IPS DF 6.9 (cell line): ENCODE data around the gene TSPYL4.

Source experiments
- DNase-seq: peaks from one replicate; pipeline ENCODE4 v3.0.0-alpha.2; 2013; ENCODE audit warnings: low read depth, low spot score
- H3K27ac ChIP-seq: one replicate; pipeline ENCODE4 v1.5.1; 2013; ENCODE audit warnings: low read length, control low read depth
- H3K27me3 ChIP-seq: 2 replicates; pipeline ENCODE4 v1.6.1; 2013; ENCODE audit warnings: mild to moderate bottlenecking, low read length; ENCODE audit not compliant: control insufficient read depth, insufficient read depth
- H3K36me3 ChIP-seq: 2 replicates; pipeline ENCODE4 v1.6.1; 2013; ENCODE audit warnings: low read length; ENCODE audit not compliant: control insufficient read depth, insufficient read depth
- H3K4me1 ChIP-seq: 2 replicates; pipeline ENCODE4 v1.6.1; 2013; ENCODE audit warnings: low read length; ENCODE audit not compliant: control insufficient read depth, insufficient read depth
- H3K4me3 ChIP-seq: 2 replicates; pipeline ENCODE4 v1.5.1; 2013; ENCODE audit warnings: mild to moderate bottlenecking, low read length
- H3K9me3 ChIP-seq: 2 replicates; pipeline ENCODE4 v1.6.1; 2013; ENCODE audit warnings: low read length, inconsistent platforms; ENCODE audit not compliant: control insufficient read depth, insufficient read depth
- WGBS: extraction: QIAGEN DNeasy Blood & Tissue Kit; methylation state at CpG from one replicate; pipeline ENCODE4 v1.1.7; 2013; ENCODE audit warnings: mixed read lengths, missing lambda C conversion rate; ENCODE audit not compliant: insufficient read length, insufficient coverage; 5-methylcytosine and 5-hydroxymethylcytosine counted together

TSPYL4 gene

GRCh38 chr6:116234689-116235088, 19.2 kb downstream of the TSPYL4 start:
- no peaks in the 10 kb centered on the region for H3K4me1 ChIP-seq
- H3K9me3 ChIP-seq: no peaks in the 10 kb centered on the region
- no peak for DNase-seq
- no peaks in the 10 kb centered on the region for H3K27me3 ChIP-seq
- WGBS: no CpG with 5 or more reads among the region's 3 CpGs
- H3K27ac ChIP-seq: no peak overlapping the region
- H3K4me3 ChIP-seq: no peak overlapping the region
- H3K36me3 ChIP-seq: no peaks in the 10 kb centered on the region

GRCh38 chr6:116229287-116229913, 24.5 kb downstream of the TSPYL4 start:
- H3K4me3 ChIP-seq: no peak overlapping the region
- no peak overlapping the region for H3K27ac ChIP-seq
- no peaks in the 10 kb centered on the region for H3K27me3 ChIP-seq
- peak; percentile 96 for DNase-seq
- peaks cover 1% of the 10 kb centered on the region; the same call in 1 of the 2 replicates for H3K4me1 ChIP-seq
- WGBS: no CpG with 5 or more reads among the region's 17 CpGs
- H3K9me3 ChIP-seq: no peaks in the 10 kb centered on the region
- H3K36me3 ChIP-seq: no peaks in the 10 kb centered on the region

GRCh38 chr6:116223355-116223754, 30.5 kb downstream of the TSPYL4 start:
- Histone ChIP-seq H3K9me3 (no peaks in the 10 kb centered on the region), H3K27ac (no peak overlapping the region), H3K4me3 (no peak overlapping the region), H3K27me3 (no peaks in the 10 kb centered on the region), H3K4me1 (peaks cover 2% of the 10 kb centered on the region; the same call in 1 of the 2 replicates), H3K36me3 (no peaks in the 10 kb centered on the region)
- WGBS: no CpG with 5 or more reads among the region's 3 CpGs
- no peak for DNase-seq

GRCh38 chr6:116221911-116222310, 32.0 kb downstream of the TSPYL4 start:
- no peak for DNase-seq
- no peaks in the 10 kb centered on the region for H3K27me3 ChIP-seq
- H3K9me3 ChIP-seq: no peaks in the 10 kb centered on the region
- H3K4me3 ChIP-seq: no peak overlapping the region
- no CpG with 5 or more reads among the region's 2 CpGs for WGBS
- H3K27ac ChIP-seq: no peak overlapping the region
- H3K4me1 ChIP-seq: peaks cover 2% of the 10 kb centered on the region; the same call in 1 of the 2 replicates
- H3K36me3 ChIP-seq: no peaks in the 10 kb centered on the region

- H3K4me3 ChIP-seq: no peak overlapping the region
- H3K4me1 ChIP-seq: peaks cover 2% of the 10 kb centered on the region; the same call in 1 of the 2 replicates
- no peaks in the 10 kb centered on the region for H3K27me3 ChIP-seq
- no peaks in the 10 kb centered on the region for H3K9me3 ChIP-seq
- H3K27ac ChIP-seq: no peak overlapping the region
- H3K36me3 ChIP-seq: no peaks in the 10 kb centered on the region
- DNase-seq: no peak
- WGBS: no CpG with 5 or more reads among the region's 3 CpGs
Measured at GRCh38 chr6:116221067-116221466, 32.8 kb downstream of the TSPYL4 start.

- Histone ChIP-seq H3K9me3 (no peaks in the 10 kb centered on the region), H3K4me1 (no peaks in the 10 kb centered on the region), H3K27me3 (no peaks in the 10 kb centered on the region), H3K4me3 (no peak overlapping the region), H3K36me3 (no peaks in the 10 kb centered on the region), H3K27ac (no peak overlapping the region)
- no peak for DNase-seq
- WGBS: no CpG with 5 or more reads among the region's 5 CpGs
Measured at GRCh38 chr6:116218866-116219265, 35.0 kb downstream of the TSPYL4 start.

GRCh38 chr6:116218172-116218633, 35.7 kb downstream of the TSPYL4 start:
- Histone ChIP-seq H3K27me3 (no peaks in the 10 kb centered on the region), H3K4me3 (no peak overlapping the region), H3K36me3 (no peaks in the 10 kb centered on the region), H3K4me1 (no peaks in the 10 kb centered on the region), H3K9me3 (no peaks in the 10 kb centered on the region), H3K27ac (no peak overlapping the region)
- DNase-seq: no peak
- no CpG with 5 or more reads among the region's 3 CpGs for whole genome bisulfite sequencing

- DNase-seq: no peak
- WGBS: no CpG with 5 or more reads among the region's 1 CpG
- Histone ChIP-seq H3K27me3 (no peaks in the 10 kb centered on the region), H3K9me3 (no peaks in the 10 kb centered on the region), H3K27ac (no peak overlapping the region), H3K4me3 (no peak overlapping the region), H3K4me1 (no peaks in the 10 kb centered on the region), H3K36me3 (no peaks in the 10 kb centered on the region)
Measured at GRCh38 chr6:116217069-116217468, 36.8 kb downstream of the TSPYL4 start.

GRCh38 chr6:116215414-116215813, 38.5 kb downstream of the TSPYL4 start:
- H3K4me3 ChIP-seq: no peak overlapping the region
- WGBS: no CpG with 5 or more reads among the region's 5 CpGs
- no peaks in the 10 kb centered on the region for H3K36me3 ChIP-seq
- H3K27me3 ChIP-seq: no peaks in the 10 kb centered on the region
- H3K9me3 ChIP-seq: no peaks in the 10 kb centered on the region
- no peak overlapping the region for H3K27ac ChIP-seq
- no peak for DNase-seq
- H3K4me1 ChIP-seq: no peaks in the 10 kb centered on the region

- H3K4me3 ChIP-seq: no peak overlapping the region
- DNase-seq: no peak
- no peaks in the 10 kb centered on the region for H3K9me3 ChIP-seq
- H3K27me3 ChIP-seq: no peaks in the 10 kb centered on the region
- no peak overlapping the region for H3K27ac ChIP-seq
- no CpG with 5 or more reads among the region's 1 CpG for WGBS
- H3K36me3 ChIP-seq: no peaks in the 10 kb centered on the region
- no peaks in the 10 kb centered on the region for H3K4me1 ChIP-seq
Measured at GRCh38 chr6:116214681-116215080, 39.2 kb downstream of the TSPYL4 start.
